PFSK-1 (cell line): ENCODE data around the gene WDR47.

Experiments used
- FOXP2 ChIP-seq: optimal IDR thresholded peaks from 2 replicates; pipeline ENCODE3; 2011; ENCODE audit warnings: borderline replicate concordance, control low read depth, inconsistent platforms; ENCODE audit not compliant: insufficient read depth; ENCODE audit errors: extremely low read length, extremely low read depth
- POLR2AphosphoS5 ChIP-seq: IDR thresholded peaks from 2 replicates; pipeline ENCODE4 v1.6.1; 2012; ENCODE audit warnings: low read depth, mild to moderate bottlenecking, control low read depth, low read length, moderate library complexity
- REST ChIP-seq, 2 experiments: IDR thresholded peaks; 2 replicates each; pipeline versions ENCODE4 v1.6.1 to v1.8.0; 2011 to 2012; ENCODE audit warnings: low read depth in 2 of 2, low read length in 2 of 2, control low read depth in 1 of 2, inconsistent platforms in 1 of 2, mild to moderate bottlenecking in 1 of 2, moderate library complexity in 1 of 2; ENCODE audit not compliant: insufficient read depth in 1 of 2
- SIN3A ChIP-seq: IDR thresholded peaks from 2 replicates; pipeline ENCODE4 v1.6.1; 2012; ENCODE audit warnings: mild to moderate bottlenecking, low read length, moderate library complexity, borderline replicate concordance; ENCODE audit not compliant: insufficient read depth
- TAF1 ChIP-seq: IDR thresholded peaks from 2 replicates; pipeline ENCODE4 v1.6.1; 2012; ENCODE audit warnings: low read length, control low read depth, borderline replicate concordance; ENCODE audit not compliant: insufficient read depth

- TF ChIP-seq REST (IDR thresholded peaks at IDR 0.05; ENCODE audit: insufficient read depth in 1 of 2, low read depth in 2 of 2, low read length in 2 of 2), result no peak
- no peak for TF ChIP-seq POLR2AphosphoS5
- no peak for TF ChIP-seq SIN3A
- TF ChIP-seq TAF1, result no peak
- no peak for TF ChIP-seq FOXP2
Measured at GRCh38 chr1:108955111-108955510, 86.8 kb downstream of the WDR47 start.
